ENCODE data around the gene PTDSS2.

The PTDSS2 gene

GRCh38 chr11:469684-470560 lies 19.8 kb downstream of the PTDSS2 start:
- DNase-seq (ENCODE audit: low read depth): no peak

DNA sequence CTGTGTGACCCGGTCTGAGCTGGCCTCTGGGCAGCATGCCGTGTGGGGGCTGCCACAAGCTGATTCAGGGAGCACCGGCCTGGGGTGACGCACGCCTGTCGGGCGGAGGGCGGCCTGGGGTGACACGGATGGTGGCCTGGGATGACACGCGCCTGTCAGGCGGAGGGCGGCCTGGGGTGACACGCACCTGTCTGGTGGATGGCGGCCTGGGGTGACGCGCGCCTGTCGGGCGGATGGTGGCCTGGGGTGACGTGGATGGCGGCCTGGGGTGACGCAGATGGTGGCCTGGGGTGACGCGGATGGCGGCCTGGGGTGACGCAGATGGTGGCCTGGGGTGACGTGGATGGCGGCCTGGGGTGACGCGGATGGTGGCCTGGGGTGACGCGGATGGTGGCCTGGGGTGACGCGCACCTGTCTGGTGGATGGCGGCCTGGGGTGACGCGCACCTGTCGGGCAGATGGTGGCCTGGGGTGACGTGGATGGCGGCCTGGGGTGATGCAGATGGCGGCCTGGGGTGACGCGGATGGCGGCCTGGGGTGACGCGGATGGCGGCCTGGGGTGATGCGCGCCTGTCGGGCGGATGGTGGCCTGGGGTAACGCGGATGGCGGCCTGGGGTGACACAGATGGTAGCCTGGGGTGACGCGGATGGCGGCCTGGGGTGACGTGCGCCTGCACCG lies 21.5 kb downstream of the PTDSS2 start:
- DNase-seq (ENCODE audit: low read depth): no peak

DNA sequence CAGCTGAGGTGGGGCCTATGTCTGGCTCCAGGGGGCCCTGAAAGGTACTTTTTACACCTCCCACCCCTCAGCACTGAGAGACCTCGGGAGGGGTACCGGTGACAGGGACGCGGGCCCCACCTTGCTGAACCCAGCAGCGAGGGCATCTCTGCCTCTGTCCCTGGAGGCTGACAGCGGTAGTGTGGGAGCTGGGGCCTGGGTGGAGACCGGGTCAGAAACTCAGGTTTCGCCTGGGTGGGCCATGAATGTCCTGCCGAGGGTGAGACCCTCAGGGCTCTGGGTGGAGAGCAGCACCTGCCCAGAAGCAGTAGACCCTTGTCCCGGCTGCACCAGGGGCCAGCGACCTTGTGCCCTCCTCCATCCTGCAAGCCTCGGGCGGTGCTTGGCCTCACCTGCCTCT lies 22.2 kb downstream of the PTDSS2 start:
- DNase-seq (ENCODE audit: low read depth): no peak

DNA sequence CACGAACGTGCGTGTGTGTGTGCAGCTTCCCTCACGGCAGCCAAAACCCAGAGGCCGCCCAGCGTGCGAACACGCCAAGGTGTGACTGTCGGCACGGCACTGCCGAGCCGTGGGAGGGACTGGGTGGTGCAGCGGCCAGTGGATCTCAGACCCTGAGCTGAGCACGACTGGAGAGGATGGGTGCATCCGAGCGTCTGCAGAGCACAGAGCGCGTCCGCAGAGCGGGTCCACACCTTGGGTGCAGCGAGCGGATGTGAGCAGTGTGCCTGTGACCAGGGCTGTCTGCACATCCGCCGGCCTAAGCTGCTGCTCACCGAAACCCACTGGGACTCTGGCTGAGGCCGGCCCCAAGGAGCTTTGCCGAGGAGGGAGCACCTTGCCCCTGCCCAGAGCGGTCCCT lies 22.7 kb downstream of the PTDSS2 start:
- DNase-seq (ENCODE audit: low read depth): no peak

GRCh38 chr11:473415-473814 lies 23.3 kb downstream of the PTDSS2 start:
- no peak for DNase-seq (ENCODE audit: low read depth)

DNA sequence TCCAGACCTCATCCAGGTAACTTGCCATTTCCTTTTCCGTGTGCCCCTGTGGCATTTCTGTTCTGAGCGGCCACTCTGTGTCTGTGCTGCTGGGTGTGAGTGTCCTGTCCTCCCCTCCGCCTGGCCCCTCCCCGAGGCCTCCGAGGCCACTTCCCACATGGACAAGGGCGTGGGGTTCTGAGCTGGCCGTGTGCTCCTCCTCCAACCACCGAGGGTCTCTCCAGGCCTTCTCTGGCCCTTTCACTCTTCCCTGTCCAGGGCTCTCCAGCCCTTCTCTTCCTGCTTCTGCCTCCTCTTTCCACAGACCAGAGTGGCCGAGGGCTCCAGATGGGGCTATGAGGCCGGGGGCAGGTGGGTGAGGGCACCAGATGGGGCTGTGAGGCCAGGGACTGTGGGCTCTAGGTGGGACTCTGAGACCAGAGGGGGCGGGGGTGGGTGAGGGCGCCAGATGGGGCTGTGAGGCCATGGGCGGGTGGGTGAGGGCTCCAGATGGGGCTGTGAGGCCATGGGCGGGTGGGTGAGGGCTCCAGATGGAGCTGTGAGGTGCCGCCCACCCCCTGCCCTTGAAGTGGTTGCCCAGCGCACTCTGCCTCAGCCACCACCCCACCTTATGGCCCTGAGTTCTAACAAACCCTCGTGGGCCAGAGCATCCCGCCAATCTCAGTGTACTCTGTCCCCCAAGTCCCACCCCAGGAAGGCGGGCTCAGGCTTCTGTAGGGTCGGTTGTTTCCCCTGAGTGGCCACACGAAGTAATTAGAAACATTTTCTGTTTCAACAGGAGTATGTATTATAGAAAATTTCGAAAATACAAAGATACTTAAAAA lies 24.1 kb downstream of the PTDSS2 start:
- no peak for DNase-seq (ENCODE audit: low read depth)

- DNase-seq (ENCODE audit: low read depth): no peak
Observed at GRCh38 chr11:474914-475506, 24.9 kb downstream of the PTDSS2 start.

- DNase-seq (ENCODE audit: low read depth): no peak
Observed at GRCh38 chr11:475941-476340, 25.9 kb downstream of the PTDSS2 start.

DNA sequence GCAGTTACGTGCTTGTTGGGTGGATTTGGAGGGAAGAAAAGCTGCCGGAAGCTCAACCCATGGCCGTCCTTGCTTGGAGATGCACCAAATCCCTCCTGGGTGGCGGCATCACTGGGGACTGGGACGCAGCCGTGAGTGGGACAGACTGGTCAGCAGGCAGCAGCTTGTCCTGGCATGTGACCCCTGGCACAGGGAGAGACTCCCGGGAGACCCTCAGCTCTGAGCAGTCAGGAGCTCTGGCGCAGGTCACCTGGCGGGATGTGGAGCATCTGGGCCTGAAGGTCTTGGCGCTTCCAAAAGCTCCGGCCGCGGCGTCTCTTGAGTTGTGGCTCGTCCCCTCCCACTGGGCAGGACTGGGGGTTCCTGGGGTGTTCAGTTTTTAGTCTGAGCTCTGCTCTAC lies 26.3 kb downstream of the PTDSS2 start:
- no peak for DNase-seq (ENCODE audit: low read depth)

- DNase-seq (ENCODE audit: low read depth): no peak
Observed at GRCh38 chr11:477052-477715, 27.1 kb downstream of the PTDSS2 start.

- DNase-seq (ENCODE audit: low read depth): no peak
Observed at GRCh38 chr11:479311-479710, 29.2 kb downstream of the PTDSS2 start.

DNA sequence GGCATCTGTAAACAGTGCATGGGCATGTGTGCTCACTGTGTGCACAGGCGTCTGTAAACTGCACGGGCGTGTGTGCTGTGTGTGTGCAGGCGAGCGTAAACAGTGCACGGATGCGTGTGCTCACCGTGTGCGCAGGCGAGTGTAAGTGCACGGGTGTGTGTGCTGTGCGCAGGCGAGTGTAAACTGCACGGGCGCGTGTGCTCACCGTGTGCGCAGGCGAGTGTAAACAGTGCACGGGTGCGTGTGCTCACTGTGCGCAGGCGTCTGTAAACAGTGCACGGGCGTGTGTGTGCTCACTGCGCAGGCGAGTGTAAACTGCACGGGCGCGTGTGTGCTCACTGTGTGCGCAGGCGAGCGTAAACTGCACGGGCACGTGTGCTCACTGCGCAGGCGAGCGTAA lies 34.5 kb downstream of the PTDSS2 start:
- no peak for DNase-seq (ENCODE audit: low read depth)

DNA sequence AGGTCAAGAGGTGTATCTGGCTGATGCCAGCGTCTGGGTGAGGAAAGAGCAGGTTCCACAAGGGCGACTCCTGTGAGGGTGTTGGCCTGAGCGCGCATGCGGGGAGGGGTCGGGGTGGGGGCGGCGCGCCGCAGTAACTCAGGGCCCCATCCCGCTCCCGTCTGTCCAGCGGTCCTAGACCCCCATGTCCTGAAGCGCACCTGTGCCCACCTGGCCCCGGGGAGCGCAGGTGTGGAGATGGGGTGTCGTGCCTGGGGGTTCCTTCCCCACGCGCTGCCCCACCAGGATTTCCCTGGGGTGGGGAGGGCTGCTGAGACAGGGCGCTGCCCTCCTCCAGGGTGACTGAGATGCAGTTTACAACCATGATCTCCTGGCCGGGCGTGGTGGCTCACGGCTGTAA lies 36.1 kb downstream of the PTDSS2 start:
- no peak for DNase-seq (ENCODE audit: low read depth)

GRCh38 chr11:487571-488021 lies 37.5 kb downstream of the PTDSS2 start:
- no peak for DNase-seq (ENCODE audit: low read depth)

DNA sequence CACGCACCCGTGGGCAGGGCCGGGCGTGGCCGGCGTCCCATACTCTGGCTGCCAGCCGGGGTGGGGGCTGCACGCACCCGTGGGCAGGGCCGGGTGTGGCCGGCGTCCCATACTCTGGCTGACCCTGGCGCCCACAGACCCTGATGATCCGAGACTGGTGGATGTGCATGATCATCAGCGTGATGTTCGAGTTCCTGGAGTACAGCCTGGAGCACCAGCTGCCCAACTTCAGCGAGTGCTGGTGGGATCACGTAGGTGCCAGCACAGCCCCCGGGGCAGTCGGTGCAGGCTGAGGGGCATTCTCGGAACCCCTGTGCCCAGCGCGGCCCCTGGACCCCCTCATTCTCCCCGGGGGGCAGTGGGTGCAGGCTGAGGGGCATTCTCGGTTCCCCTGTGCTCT lies 38.0 kb downstream of the PTDSS2 start:
- DNase-seq (ENCODE audit: low read depth): no peak

GRCh38 chr11:488579-488978 lies 38.5 kb downstream of the PTDSS2 start:
- no peak for DNase-seq (ENCODE audit: low read depth)

DNA sequence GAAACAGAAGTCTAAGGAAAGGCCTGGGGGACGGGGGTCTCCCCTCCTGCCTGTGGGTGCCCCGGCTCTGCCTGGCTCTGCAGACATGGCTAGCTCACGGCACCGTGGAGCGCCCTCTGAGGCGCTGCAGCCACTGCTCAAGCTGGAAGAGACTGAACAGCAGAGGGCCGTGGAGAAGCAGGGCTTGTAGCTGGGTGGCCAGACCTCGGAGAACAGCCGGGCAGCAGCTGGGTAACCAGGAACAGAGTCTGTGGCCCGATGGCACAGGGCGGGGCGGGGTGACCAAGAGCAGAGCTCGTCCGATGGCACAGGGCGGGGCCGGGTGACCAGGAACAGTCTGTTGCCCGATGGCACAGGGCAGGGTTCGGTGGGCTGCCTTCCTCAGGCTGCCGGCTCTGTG lies 38.9 kb downstream of the PTDSS2 start:
- no peak for DNase-seq (ENCODE audit: low read depth)

DNA sequence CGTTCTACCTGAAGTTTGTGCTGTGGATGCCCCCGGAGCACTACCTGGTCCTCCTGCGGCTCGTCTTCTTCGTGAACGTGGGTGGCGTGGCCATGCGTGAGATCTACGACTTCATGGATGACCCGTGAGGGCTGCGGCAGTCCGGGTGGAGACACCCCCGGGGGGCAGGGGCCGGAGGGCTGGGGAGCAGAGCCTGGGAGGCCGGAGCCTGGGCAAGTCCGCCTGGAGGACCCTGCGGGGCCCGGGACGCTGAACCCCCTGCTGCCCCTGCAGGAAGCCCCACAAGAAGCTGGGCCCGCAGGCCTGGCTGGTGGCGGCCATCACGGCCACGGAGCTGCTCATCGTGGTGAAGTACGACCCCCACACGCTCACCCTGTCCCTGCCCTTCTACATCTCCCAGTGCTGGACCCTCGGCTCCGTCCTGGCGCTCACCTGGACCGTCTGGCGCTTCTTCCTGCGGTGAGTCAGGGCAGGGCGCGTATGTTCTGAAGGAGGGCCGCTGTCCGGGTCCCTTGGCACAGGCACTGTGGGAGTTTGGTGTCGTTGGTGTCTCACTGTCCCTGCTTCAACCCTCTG lies 39.6 kb downstream of the PTDSS2 start:
- DNase-seq (ENCODE audit: low read depth): no peak

DNA sequence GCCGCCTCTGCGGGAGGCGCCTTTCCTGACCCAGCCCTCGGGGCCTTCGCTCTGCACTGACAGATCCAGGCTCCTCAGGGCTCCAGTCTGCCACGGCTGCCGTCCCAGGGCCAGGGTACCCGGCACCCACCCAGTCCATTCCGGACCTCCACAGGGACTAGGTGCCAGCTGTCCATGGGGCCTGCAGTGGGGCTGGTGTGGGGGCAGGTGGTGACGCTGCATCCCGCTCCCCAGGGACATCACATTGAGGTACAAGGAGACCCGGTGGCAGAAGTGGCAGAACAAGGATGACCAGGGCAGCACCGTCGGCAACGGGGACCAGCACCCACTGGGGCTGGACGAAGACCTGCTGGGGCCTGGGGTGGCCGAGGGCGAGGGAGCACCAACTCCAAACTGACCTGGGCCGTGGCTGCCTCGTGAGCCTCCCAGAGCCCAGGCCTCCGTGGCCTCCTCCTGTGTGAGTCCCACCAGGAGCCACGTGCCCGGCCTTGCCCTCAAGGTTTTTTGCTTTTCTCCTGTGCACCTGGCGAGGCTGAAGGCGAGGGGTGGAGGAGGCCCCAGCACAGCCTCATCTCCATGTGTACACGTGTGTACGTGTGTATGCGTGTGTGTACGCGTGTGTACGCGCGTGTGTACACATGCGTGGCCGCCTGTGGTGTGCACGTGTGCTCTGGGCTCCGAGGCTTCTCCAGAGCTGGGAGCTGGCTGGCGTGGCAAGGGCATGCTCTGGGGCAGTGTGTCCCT lies 40.3 kb downstream of the PTDSS2 start:
- no peak for DNase-seq (ENCODE audit: low read depth)

DNA sequence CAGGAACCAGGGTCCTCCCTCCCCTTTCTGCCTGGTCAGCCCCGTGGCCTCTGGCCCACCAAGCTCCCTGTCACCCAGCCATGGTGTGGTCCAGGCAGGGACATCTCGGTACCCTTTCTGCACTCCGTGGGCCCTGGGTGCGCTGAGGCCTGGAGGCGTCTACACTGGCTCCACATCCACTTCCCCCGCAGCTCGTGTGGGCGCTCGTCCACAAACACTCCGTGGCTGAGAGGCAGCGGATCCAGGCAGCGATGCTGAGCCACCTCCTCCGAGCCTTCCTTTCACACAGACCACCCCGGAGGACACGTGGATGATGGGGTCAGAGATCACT lies 40.8 kb downstream of the PTDSS2 start:
- DNase-seq (ENCODE audit: low read depth): no peak

DNA sequence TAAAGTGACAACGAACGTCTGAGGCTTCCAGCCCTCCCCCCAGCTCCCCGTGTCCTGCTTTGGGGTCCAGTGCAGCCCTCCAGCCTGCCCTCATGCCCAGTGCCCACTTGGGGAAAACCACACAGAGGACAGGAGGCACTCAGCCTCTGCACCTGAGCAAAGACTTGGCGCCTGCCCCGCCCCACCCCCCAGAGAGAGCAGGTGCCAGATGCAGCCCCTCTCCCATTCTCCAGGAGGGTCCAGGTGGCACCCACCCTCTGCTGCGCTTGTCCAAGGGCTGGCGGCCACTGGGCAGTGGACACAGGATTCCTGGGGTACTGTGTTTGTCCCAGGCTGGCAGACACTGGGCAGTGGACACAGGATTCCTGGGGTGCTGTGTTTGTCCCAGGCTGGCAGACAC lies 41.3 kb downstream of the PTDSS2 start:
- no peak for DNase-seq (ENCODE audit: low read depth)

Data from stimulated activated CD8-positive, alpha-beta memory T cell treated with anti-CD3 and anti-CD28 coated beads, Interleukin-15, amount 100 ng/mL, for 1 hour (primary cell).